HK-2 (cell line): ENCODE results near the gene AGBL1.

Experiments
- DNase-seq: peaks from one replicate; pipeline ENCODE4 v3.0.0-alpha.2; 2018; ENCODE audit not compliant: unreplicated experiment

AGBL1 gene

GRCh38 chr15:86645925-86646500 lies 566.3 kb downstream of the AGBL1 start:
- DNase-seq: no peak

GRCh38 chr15:86647810-86648440 lies 568.3 kb downstream of the AGBL1 start:
- no peak for DNase-seq

DNA sequence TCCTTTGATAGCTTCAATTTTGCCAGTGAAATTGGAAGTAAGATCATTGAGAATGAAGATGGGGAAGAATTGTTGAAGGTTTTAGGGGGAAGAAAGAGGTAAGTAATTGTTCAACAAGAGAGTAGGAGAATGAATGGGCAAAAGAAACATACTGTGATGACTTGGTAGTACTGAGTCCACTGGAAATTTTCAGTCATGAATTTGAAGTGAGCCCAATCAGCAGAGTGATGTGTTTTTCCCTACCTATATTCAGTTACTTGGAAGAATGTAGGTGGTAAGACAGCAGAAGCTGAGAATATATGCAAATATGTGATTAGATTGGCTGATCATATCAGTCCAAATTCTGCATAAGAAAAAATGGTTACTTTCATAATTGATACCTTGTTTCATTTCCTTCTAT lies 569.6 kb downstream of the AGBL1 start:
- no peak for DNase-seq

GRCh38 chr15:86650094-86650493 lies 570.4 kb downstream of the AGBL1 start:
- no peak for DNase-seq

- no peak for DNase-seq
These were observed 573.9 kb downstream of the AGBL1 start for GRCh38 chr15:86653344-86654197.

GRCh38 chr15:86654501-86654900 lies 574.8 kb downstream of the AGBL1 start:
- DNase-seq: no peak

DNA sequence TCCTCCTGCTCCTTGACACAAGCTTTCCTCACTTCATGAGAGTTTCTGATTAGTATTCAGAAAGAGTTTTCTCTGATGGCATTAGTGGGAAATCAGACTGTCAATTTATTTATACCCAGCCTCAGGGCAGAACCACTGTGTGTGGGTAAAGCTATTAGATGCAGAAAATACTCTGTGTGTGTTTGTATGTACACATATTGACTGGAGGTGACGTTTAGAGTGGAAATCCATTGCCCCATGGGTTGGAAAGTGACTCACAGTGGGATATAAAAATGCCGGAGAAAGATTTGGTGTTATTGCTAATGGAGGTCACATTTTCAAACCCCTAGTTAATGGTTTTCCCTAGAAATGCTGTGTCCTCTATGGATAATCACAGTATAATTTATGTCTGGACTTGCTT lies 577.6 kb downstream of the AGBL1 start:
- DNase-seq: no peak

- DNase-seq: no peak
These were observed 580.2 kb downstream of the AGBL1 start for GRCh38 chr15:86659724-86660411.

GRCh38 chr15:86661580-86661979 lies 581.9 kb downstream of the AGBL1 start:
- no peak for DNase-seq

DNA sequence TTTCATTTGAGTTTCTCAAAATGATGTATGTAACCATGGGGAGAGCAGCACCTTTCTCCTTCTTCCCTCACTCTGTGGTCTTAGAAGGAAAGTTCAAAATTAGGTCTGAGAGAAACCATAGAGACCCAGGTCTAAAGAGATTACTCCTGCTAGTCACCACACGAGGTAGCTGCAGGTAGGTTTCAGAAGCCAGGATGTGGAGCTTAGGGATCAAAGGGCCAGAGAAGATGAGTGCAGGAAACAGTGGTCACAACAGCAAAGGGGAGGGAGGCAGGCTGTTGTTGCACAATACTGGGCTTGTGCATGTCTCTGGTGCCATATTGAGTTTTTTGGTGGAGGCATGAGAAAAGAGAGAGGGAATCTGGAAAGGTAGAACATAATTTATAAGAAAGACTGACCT lies 583.6 kb downstream of the AGBL1 start:
- no peak for DNase-seq

DNA sequence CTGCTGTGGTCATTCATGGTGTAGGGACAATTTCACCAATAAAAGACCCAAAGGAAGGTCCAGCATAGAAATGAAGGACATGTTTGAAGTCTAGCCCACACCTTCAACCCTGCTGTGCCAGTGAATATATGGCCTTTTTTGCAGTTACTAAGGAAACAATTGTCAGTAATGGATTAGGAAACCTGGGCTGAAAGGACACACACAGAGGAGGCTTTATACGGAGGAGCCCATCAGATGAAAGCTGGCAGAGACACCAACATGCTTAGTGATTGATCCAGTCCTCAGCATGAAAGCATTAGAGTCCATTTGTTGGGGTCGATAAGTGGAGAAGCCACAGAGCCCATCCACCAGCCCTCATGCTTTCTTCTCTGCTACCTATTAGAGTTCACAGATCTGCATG lies 584.3 kb downstream of the AGBL1 start:
- DNase-seq: no peak

- no peak for DNase-seq
These were observed 584.9 kb downstream of the AGBL1 start for GRCh38 chr15:86664581-86664980.

GRCh38 chr15:86676002-86676401 lies 596.3 kb downstream of the AGBL1 start:
- no peak for DNase-seq

DNA sequence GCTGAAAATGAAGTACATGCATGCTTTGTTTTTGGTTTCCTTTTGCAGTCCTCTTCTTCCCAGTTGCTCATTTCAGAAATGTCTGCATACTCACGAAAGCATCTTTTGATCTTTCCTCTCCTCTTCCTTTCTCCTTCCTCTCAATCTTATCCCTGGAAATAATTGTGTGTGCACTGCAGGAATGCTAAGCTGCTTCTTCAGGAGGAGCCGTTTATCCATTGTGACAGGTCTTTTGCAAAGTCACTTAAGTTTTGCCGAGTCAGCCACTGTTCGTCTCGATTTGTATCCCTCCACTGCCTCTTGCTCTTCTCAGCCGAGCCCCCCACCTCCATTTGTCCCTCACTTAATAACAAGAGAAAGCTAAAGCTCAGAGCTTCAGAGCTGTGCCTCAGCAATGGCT lies 597.6 kb downstream of the AGBL1 start:
- no peak for DNase-seq

DNA sequence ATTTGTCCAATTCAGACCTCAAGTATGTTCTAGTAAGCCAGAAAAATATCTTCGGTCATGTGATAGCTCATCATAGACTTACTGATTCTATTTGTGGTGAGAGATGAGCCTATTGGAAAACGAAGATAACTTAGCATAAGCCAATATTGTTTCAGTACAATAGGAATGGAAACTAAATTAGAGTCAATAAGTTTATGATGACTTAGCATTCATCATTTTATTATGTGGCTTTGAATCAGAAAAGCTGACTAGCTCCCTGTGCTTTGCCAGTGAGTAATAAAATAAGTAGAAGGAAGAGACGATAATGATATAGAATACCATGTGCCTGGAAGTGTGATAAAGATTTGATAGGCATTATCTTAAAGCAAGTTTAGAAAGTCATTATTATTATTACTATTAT lies 605.6 kb downstream of the AGBL1 start:
- DNase-seq: no peak

DNA sequence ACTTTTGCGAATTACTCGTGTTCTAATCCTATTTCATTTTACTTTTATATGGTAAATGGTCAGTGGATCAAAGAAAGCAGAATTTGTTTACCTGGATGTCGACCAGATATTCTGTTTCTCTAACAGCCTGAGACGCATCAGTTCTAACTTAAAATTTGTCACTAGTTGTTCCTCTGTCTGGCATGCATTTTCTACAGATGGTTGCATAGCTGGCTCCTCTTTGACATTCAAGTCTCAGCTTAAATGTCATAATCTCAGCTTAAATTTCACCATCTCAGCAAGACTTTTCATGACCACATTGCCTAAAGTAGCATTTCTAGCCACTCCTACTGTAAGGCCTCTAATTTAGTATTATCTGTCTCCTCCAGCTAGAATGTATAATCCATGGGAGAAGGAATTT lies 609.3 kb downstream of the AGBL1 start:
- no peak for DNase-seq

GRCh38 chr15:86690566-86690965 lies 610.9 kb downstream of the AGBL1 start:
- DNase-seq: no peak

DNA sequence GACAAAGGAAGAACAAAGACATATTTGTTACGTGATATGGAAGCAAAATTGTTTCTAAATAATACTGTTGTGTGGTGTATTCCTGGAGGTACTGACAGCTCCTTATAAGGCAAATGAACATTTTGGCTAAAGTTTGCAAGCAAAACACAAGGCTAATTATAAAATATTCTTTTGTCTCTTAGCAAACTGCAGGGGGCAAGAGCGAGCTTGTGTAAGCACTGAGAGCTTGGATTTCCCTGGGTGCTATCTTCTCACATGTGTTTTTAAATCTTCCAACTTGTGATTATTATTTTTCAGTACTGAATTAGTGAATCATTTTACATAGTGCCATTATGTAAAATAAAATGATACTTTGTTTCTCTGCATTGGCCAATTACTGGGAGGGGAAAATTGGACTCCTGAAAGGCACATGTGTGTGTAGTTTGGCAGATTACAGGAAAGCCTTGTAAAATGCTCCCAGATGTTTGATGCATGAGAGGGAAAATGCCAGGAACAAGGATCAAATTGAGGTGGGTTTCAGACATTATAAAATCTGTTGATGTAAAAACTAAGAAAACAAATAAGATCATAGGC lies 611.5 kb downstream of the AGBL1 start:
- no peak for DNase-seq

DNA sequence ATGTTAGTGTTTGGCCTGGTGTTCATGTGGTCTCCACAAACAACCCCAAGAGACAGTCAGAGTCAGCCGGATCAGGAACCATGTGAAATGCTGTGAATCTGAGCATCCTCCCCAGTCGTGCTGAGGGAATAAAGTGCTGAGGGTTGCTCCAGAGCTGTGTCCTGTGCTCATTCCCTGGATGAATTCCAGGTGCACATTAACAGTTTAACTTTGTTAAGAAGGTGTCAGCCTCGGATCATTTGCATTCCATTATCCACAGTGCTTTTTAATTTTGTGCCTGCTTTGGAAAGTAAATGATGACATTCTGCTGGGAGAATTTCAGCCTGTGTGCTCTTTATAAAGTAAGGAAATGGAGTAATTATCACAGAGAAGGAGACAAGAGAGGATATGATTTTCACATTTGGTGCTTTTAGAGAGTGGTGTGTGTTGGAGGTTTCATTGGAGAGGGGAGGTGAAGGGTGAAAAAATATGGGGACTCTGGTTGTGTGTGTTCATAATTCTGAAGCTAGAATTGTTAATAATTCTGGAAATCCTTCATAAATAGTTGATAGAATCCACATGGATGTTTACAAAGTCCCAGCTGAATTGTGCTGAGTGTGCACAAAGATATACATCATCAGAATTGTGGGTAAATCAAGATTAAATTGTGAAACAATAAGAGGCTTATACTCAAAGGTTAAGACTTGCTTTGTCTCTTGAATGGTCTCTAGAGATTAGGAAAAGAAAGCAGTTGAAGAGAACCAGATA lies 621.4 kb downstream of the AGBL1 start:
- DNase-seq: no peak

- DNase-seq: no peak
These were observed 621.9 kb downstream of the AGBL1 start for GRCh38 chr15:86701611-86701963.

DNA sequence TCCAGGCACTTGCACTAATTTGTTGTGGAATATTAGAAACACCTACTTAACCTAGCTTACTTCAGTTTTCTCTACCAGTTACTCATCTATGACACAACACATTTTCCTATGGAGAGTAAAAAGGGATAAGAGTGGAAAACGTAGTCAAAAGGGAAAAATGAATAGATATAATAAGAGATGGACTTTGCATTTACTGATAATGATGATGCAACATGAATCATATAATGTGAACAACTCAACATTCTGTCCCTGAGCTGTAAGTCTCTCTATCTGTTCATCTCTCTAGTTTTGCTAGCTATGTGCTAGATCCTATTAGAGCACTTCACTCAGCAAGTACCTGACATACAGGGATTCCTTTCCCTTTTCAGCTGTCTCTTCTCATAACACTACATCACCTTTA lies 627.1 kb downstream of the AGBL1 start:
- DNase-seq: no peak

- no peak for DNase-seq
These were observed 631.8 kb downstream of the AGBL1 start for GRCh38 chr15:86711476-86711875.
